KBM-7 (cell line): ENCODE data around the gene SC5D.

Experiments
- DNase-seq: peaks from one replicate; pipeline ENCODE4 v3.0.0-alpha.2; 2015
- in situ Hi-C: fragments of 300-500 bp; cut with MboI; formaldehyde crosslinking; loops from 2 replicates; pipeline ENCODE4 v1.14.3; 2020; ENCODE audit warnings: low sequenced_read_pairs, low pct_unique_long_range_greater_than_20kb, mixed read lengths

Gene SC5D

DNA sequence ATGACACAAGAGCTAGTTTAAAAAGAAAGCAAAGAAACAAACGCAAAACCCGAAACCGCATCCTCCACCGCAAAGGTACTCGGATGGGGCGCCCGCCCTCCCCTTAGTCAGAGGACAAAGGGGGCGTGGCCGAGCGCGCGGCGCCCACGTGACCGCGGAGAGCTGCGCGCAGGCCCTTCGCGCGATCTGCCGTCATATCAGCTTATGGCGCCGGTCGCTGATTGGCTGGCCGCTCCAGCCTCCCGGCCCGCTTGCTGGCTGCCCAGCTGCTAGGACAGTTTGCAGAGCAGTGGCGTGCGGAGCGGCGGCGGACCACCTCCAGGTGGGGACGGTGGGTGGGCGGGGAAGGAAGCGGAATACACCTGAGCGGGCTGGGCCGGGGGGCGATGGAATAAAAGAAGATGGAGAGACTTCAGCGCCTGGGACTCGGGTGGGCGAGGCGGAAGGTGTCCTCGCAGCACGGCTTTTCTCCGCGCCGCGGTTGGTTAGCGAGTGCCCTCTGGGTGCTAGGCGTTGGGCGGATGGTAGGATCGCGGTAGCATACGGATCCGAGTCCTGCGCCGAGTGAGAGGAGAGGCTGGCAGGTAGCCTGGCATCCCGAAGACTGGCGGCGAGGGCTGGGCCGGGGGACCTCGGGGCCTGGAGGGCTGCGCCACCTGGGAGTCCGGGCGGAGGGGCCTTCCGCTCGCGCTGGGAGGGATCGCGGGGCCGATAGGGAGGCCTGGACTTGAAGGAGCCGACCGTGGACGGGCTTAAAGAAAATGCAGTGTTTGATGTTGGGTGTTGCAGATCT is at the start of gene SC5D:
TSS of gene SC5D (plus strand) at position 277 of the 793 bp plus-strand sequence. CDS start 10,605 bp downstream, outside the sequence.
- in situ Hi-C loops, result no loop called here
- DNase-seq, result peak; percentile 89

DNA sequence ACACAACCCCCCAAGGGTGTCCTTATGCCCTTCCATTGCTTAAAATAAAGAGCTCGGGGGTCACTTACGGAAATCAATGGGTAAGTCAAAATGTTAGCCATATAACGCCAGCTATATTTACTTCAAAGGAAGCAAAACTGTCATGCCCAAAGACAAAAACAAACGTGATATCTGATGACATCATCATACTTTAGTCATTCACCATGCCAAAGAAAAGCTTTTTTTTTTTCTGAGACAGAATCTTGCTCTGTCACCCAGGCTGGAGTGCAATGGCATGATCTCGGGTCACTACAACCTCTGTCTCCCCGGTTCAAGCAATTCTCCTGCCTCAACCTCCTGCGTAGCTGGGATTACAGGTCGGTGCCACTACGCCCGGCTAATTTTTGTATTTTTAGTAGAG is 47.7 kb upstream of the SC5D start:
- in situ Hi-C loops, result no loop called here

DNA sequence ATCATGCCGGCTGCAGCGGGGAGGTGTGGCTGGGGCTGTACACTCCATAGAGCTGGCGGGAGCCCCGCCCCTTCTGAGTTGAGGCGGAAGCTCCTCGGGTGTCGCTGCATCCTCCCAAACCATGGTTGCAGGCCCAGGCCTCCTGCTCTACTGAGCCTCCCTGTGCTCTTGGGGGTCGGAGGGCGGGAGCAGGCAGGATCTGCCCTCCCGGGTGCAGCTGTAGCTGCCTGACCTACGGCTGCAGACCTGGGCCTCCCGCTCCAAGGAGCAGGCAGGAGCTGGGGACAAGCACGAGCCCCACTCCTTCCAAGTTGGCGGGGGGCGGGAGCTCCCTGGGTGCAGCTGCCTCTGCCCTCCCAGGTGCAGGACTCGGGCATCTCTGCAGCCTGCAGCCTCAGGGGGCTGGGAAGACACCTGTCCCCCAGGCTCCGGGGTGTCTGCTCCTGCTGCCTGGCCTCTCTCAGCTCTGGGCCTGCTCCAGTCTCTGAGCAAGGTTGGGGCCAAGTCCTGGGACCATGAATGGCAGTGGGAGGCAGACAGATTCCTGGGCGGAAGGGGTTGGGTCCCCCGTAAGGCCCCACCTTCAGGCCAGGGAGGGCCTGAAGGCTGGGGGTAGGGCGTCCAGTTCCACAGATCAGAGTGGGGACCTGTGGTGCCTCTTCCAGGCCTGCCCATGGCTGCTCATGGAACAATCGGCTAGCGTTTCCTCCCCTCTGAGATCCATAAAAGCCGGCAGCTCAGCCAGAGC is 46.4 kb upstream of the SC5D start:
- no peak for DNase-seq
- in situ Hi-C loops, result no loop called here

More for the DNA sequence above, 47.7 kb upstream of the SC5D start:
- DNase-seq, result no peak

DNA sequence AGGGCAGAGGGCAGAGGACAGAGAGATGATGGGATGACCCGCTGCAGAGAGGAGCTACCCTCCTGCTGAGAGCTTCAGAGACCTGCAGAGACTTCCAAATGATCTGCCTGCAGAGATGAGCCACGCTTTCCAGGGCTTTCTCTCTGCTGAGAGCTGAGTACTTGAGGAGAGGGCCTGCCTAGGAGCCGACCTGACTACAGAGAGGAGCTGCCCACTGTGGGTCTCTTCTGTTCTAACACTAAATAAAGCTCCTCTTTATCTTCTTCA is 45.9 kb upstream of the SC5D start:
- no peak for DNase-seq
- in situ Hi-C loops, result no loop called here

- in situ Hi-C loops, result no loop called here
- DNase-seq, result no peak
These were observed 44.1 kb upstream of the SC5D start for GRCh38 chr11:121248496-121248895.

GRCh38 chr11:121249039-121249663 is 43.4 kb upstream of the SC5D start:
- DNase-seq, result peak; percentile 31
- in situ Hi-C loops, result no loop called here

- in situ Hi-C loops, result no loop called here
- DNase-seq, result no peak
These were observed 41.7 kb upstream of the SC5D start for GRCh38 chr11:121250843-121251242.

- in situ Hi-C loops, result no loop called here
- no peak for DNase-seq
These were observed 38.6 kb upstream of the SC5D start for GRCh38 chr11:121253951-121254350.

GRCh38 chr11:121254756-121255155 is 37.8 kb upstream of the SC5D start:
- DNase-seq, result no peak

DNA sequence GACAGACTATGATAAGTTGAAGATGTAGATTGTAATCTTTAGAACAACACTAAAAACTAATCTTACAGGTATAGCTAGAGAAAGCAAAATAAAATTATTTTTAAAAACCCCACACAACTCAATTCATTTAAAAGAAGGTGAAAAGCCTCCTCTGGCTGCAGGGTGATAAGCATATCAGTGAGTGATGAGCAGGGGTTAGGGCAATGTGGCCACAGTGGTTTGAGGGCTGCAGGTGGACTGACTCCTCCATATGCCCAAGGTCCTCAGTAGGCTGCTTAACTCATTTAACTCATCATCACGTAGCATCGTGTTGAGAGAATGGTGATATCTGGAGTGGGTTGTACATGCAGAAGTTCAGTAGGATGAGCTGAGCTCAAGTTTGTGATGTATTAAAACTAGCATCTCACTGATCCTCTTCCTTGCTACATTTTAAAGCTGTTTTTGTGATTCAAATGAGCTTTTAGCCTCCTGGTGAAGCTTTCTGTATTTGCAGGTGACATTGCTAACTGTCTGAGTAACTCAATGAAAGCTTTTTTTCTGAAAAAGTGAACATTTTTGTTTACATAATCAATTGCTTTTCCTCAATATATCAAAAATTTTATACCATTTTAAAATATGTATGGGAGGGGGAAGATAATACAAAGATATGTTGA is 37.0 kb upstream of the SC5D start:
- in situ Hi-C loops, result no loop called here
- DNase-seq, result no peak

More at GRCh38 chr11:121254756-121255155, 37.8 kb upstream of the SC5D start:
- in situ Hi-C loops, result no loop called here

- in situ Hi-C loops, result no loop called here
- no peak for DNase-seq
These were observed 35.3 kb upstream of the SC5D start for GRCh38 chr11:121257289-121257688.

GRCh38 chr11:121257976-121258375 is 34.6 kb upstream of the SC5D start:
- in situ Hi-C loops, result no loop called here
- DNase-seq, result no peak

DNA sequence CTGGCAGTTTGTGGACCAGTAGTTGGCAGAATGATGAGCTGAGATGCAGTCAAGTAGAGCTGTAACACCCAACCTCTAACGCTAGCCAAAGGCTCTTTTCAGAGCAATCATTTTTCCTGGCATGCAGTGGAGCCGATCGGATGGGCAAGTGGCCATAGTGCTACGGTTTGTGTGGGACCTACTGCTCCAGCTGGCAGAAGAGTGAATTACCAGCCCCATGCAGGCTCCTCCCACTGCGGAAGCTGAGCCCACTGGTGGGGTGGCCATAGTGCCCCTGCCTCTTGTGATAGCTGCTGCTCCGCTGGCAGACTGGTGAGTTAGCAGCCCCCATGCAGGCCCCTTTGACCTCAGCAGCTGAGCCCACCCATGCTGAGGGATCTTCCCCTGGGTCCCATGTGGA is 27.0 kb upstream of the SC5D start:
- DNase-seq, result no peak
- in situ Hi-C loops, result no loop called here

- DNase-seq, result peak; percentile 9
- in situ Hi-C loops, result no loop called here
These were observed 24.0 kb upstream of the SC5D start for GRCh38 chr11:121268581-121268980.

DNA sequence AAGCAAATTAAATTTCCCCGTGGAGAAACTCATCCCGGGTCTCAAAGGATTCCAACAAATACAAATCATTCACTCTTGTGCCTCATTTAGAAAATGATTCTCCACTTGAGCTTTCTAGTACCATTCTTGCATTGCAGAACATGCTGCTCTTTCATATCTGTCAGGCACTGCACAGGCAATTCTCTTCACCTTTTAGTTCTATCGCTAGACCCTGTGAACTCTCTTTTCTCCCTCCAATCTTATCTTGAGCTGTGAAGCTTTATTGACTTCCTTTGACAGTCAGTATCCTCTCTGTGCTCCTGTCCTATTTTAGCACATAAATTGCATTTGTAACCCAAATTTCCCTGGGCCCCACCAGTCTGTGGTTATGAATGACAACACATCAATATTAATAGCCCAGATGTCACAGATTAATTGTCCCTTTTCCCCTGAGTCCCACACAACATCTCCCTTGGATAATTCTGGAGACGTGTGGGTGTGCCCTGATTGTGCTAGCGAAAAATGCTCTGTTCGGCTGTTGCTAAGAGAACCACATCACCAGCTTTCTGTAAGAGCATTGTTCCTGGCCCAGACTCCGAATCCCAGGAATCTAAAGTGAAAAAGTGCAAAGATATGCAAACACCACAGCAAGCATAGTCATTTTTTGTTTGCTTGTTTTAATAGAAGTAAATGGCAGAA is 22.4 kb upstream of the SC5D start:
- DNase-seq, result no peak
- in situ Hi-C loops, result no loop called here

GRCh38 chr11:121274332-121274991 is 18.1 kb upstream of the SC5D start:
- DNase-seq, result no peak
- in situ Hi-C loops, result no loop called here

DNA sequence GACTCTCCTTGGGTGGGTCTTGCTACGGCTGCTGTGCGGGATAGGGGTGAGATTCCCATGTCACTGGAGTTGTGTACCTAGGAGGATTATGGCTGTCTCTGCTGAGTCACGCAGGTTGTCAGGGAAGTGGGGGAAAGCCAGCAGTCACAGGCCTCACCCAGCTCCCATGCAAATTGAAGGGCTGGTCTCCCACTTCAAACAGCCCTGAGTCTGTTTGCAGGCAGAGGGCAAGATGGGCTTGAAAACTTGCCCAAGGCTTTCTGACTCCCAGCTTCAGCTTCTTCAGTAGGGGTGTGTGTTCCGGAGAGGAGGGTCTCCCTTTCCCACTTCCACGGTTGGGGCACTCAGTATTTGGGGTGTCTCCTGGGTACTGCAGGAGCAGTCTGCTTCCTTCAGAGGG is 10.9 kb upstream of the SC5D start:
- DNase-seq, result no peak
- in situ Hi-C loops, result no loop called here

DNA sequence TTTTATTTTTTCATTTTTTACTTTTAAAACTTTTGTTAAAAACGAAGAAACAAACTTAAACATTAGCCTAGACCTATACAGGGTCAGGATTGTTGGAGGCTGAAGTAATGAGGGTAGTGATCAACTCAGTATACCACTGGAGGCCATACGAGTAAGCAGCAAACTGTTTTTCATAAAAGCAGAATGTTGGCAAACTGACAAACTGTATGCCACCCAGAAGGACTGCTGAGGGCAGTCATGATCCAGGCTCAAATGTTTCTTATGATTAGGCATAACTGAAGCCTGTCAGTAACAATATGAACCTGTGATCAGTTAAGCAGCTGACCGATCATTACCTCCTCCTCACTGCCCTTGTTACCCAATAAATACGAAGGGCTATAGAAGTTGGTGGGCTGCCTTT is 10.2 kb upstream of the SC5D start:
- in situ Hi-C loops, result no loop called here
- no peak for DNase-seq
